A549 treated with GW870086 at 1 μM for 4 hours (cell line): ENCODE measurements around the gene TXNDC5. TPM values are rescaled to one million over a fixed set of nuclear protein-coding genes. Genes with fewer than 3 reads are reported as not detected.

ENCODE experiments used
- total RNA-seq: library from RNA; stranded (reverse); fragments of 200-300 nt; extraction: Qiagen RNA extraction; gene quantifications from 5 replicates; pipeline ENCODE4 v1.2.3, GENCODE V29; 2022; ENCODE audit warnings: low read depth

Gene TXNDC5
- 129 to 154 TPM (median 147 TPM) in 5 replicates for total RNA-seq

GRCh38 chr6:7910654-7911344 lies at the start of gene TXNDC5:
TXNDC5 (minus strand) TSS chr6:7910788; CDS start chr6:7910776, 12 bp downstream.

Other genes starting within 250 kb of the TXNDC5 start
- gene BMP6, start 184.7 kb downstream of the TXNDC5 start, total RNA-seq = 12.6 to 18.8 TPM (median 18.5 TPM) in 5 replicates
- gene BLOC1S5, start 153.6 kb upstream of the TXNDC5 start, total RNA-seq = 4.6 to 9.2 TPM (median 8.2 TPM) in 5 replicates
- gene EEF1E1, start 191.8 kb upstream of the TXNDC5 start, total RNA-seq = 58.0 to 88.7 TPM (median 61.9 TPM) in 5 replicates